GM12864 (cell line): Measurements from ENCODE around the gene COL7A1.
A peak's percentile ranks its signal among the peaks of the same experiment; 100 is the strongest.
"Not testable (repeated sequence)": the region's sequence is repeated elsewhere in the genome, so short reads cannot be mapped to it uniquely, and the experiment has no call there.

ENCODE experiments used
- DNase-seq: peaks from one replicate; pipeline ENCODE4 v3.0.0-alpha.2; 2011; ENCODE audit warnings: low read depth
- H3K4me3 ChIP-seq: 2 replicates; pipeline ENCODE4 v1.5.1; 2011; ENCODE audit warnings: mild to moderate bottlenecking, low read depth, low read length, control low read depth
- CTCF ChIP-seq: IDR thresholded peaks from 2 replicates; pipeline ENCODE4 v1.5.1; 2011; ENCODE audit warnings: low read depth, mild to moderate bottlenecking, moderate library complexity, low read length, control low read depth, inconsistent platforms; ENCODE audit errors: missing control alignments

The COL7A1 gene

GRCh38 chr3:48552111-48552951 is 42.8 kb downstream of the COL7A1 start:
- H3K4me3 ChIP-seq: no peak overlapping the region
- TF ChIP-seq CTCF: no peak
- no peak for DNase-seq

- not testable (repeated sequence) for DNase-seq, H3K4me3 ChIP-seq
Measured at GRCh38 chr3:48551651-48552050, 43.5 kb downstream of the COL7A1 start.

GRCh38 chr3:48548729-48549705 is 46.1 kb downstream of the COL7A1 start:
- TF ChIP-seq CTCF: peak; percentile 97
- no peak overlapping the region for H3K4me3 ChIP-seq
- no peak for DNase-seq

- no peak overlapping the region for H3K4me3 ChIP-seq
- no peak for DNase-seq
- no peak for TF ChIP-seq CTCF
Measured at GRCh38 chr3:48548126-48548525, 47.0 kb downstream of the COL7A1 start.

- no peak overlapping the region for H3K4me3 ChIP-seq
- DNase-seq: no peak
- TF ChIP-seq CTCF: no peak
Measured at GRCh38 chr3:48546203-48546829, 48.8 kb downstream of the COL7A1 start.

- no peak for DNase-seq
- no peak for TF ChIP-seq CTCF
- H3K4me3 ChIP-seq: no peak overlapping the region
Measured at GRCh38 chr3:48544141-48544540, 51.0 kb downstream of the COL7A1 start.
